ENCODE results near the gene TANGO6.

GRCh38 chr16:69088684-69089083, 245.4 kb downstream of the TANGO6 start:
- TF ChIP-seq ZNF274 (IDR thresholded peaks at IDR 0.05; ENCODE audit: borderline replicate concordance, extremely low read depth, low read length) (no peak), POLR2AphosphoS5 (IDR thresholded peaks at IDR 0.05; ENCODE audit: low read depth, low read length) (no peak), RAD21 (IDR thresholded peaks at IDR 0.05 in 1 of 2, conservative IDR thresholded peaks at IDR 0.05 in 1 of 2; ENCODE audit: low read depth in 2 of 2, low read length in 2 of 2) (no peak), EZH2 (IDR thresholded peaks at IDR 0.05; ENCODE audit: low read depth, low read length, severe bottlenecking) (no peak), SP1 (IDR thresholded peaks at IDR 0.05; ENCODE audit: low read depth, low read length) (no peak), POLR2A (IDR thresholded peaks at IDR 0.05; ENCODE audit: control extremely low read depth in 1 of 2, low read depth in 2 of 2, low read length in 2 of 2) (no peak), SUZ12 (IDR thresholded peaks at IDR 0.05; ENCODE audit: low read length) (no peak), ATF2 (IDR thresholded peaks at IDR 0.05; ENCODE audit: low read length) (no peak), EP300 (IDR thresholded peaks at IDR 0.05; ENCODE audit: borderline replicate concordance in 1 of 2, low read depth in 2 of 2, low read length in 2 of 2) (no peak), RFX5 (IDR thresholded peaks at IDR 0.05; ENCODE audit: borderline replicate concordance, low read depth, low read length) (no peak), SAP30 (IDR thresholded peaks at IDR 0.05; ENCODE audit: insufficient read depth, insufficient replicate concordance, low read length) (no peak)
- TF ChIP-seq, protein P1, sequence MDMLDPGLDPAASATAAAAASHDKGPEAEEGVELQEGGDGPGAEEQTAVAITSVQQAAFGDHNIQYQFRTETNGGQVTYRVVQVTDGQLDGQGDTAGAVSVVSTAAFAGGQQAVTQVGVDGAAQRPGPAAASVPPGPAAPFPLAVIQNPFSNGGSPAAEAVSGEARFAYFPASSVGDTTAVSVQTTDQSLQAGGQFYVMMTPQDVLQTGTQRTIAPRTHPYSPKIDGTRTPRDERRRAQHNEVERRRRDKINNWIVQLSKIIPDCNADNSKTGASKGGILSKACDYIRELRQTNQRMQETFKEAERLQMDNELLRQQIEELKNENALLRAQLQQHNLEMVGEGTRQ (IDR thresholded peaks at IDR 0.05; ENCODE audit: low read length) = no peak
- TF ChIP-seq, protein P2, sequence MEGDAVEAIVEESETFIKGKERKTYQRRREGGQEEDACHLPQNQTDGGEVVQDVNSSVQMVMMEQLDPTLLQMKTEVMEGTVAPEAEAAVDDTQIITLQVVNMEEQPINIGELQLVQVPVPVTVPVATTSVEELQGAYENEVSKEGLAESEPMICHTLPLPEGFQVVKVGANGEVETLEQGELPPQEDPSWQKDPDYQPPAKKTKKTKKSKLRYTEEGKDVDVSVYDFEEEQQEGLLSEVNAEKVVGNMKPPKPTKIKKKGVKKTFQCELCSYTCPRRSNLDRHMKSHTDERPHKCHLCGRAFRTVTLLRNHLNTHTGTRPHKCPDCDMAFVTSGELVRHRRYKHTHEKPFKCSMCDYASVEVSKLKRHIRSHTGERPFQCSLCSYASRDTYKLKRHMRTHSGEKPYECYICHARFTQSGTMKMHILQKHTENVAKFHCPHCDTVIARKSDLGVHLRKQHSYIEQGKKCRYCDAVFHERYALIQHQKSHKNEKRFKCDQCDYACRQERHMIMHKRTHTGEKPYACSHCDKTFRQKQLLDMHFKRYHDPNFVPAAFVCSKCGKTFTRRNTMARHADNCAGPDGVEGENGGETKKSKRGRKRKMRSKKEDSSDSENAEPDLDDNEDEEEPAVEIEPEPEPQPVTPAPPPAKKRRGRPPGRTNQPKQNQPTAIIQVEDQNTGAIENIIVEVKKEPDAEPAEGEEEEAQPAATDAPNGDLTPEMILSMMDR (IDR thresholded peaks at IDR 0.05; ENCODE audit: control extremely low read depth in 1 of 3, insufficient read depth in 1 of 3, low read depth in 1 of 3, low read length in 3 of 3) = no peak
- TF ChIP-seq, protein P3, sequence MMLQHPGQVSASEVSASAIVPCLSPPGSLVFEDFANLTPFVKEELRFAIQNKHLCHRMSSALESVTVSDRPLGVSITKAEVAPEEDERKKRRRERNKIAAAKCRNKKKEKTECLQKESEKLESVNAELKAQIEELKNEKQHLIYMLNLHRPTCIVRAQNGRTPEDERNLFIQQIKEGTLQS (IDR thresholded peaks at IDR 0.05; ENCODE audit: insufficient read depth, low read depth, low read length) = no peak
